SIG-M5 treated with dmso at 0.1 percent for 504 hours (cell line): ENCODE results near the gene AMPD3.
"Not testable (repeated sequence)": the region's sequence is repeated elsewhere in the genome, so short reads cannot be mapped to it uniquely, and the experiment has no call there.

Source experiments
- DNase-seq: peaks from one replicate; lab custom pipeline; 2025; ENCODE audit not compliant: unreplicated experiment; lab: John Stamatoyannopoulos, UW

Gene AMPD3

DNA sequence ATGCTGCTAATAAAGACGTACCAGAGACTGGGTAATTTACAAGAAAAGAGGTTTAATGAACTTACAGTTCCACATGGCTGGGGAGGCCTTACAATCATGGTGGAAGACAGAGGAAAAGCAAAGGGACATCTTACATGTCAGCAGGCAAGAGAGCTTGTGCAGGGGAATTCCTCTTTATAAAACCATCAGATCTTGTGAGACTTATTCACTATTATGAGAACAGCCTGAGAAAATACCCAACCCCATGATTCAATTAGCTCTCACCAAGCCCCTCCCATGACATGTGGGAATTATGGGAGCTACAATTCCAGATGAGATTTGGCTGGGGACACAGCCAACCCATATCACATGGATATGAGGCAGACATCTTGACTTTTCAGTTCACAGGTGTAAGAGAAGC is 18.4 kb upstream of the AMPD3 start:
- DNase-seq = not testable (repeated sequence)

DNA sequence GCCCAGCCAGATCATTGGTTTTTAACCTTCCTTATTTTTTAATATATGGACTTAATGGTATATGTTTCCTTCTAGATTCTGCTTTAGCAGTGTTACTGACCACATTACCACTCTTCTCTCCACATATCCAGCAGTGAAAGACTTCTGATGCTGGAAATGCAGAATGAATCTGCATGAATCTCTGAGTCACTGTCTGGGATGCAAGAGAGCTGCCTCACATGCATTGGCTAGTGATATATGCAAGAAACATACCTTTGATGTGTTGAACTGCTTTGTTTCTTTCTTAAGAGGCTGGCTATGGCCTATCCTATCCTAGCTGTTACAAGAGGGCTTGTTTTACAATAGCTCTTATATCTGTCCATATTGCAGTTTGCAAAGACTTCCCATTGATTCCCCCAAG is 16.6 kb upstream of the AMPD3 start:
- no peak for DNase-seq

DNA sequence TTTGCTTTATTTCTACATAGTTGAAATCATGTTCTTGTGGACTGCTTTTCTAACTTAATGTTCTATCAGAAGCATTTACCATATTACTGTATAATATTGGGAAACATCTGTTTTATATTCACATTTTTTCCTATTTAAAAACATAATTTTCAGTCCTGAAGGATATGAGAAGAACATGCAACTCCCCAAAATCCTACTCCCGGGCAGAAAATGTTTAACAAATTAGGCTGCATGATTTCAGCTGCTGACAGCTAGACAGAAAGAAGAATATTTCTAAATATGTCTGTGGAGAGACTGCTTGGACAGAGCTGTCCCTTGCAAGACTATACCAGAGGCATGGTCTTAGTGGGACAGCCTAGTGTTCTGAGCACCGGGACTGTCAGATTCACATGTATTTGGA is 15.7 kb upstream of the AMPD3 start:
- DNase-seq = no peak

DNA sequence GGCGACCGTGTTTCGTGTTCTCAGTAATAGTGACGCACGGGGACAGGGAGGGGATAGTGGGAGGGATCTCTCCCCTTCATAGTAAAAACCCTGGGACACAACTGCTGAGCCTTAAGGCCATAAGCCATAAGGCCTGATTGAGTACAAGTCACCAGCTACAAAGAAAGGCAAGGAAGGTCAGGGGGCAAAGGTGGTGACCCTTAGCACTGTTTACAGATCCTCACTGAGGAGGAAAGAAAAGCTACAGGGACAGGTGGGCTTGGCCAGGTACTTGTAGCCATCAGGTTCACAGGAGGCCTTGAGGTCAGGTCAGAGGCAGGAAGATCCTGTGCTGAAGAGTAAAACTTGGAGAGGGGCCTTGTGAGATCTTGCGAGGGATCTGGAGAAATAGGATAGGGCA is 15.1 kb upstream of the AMPD3 start:
- DNase-seq = no peak

DNA sequence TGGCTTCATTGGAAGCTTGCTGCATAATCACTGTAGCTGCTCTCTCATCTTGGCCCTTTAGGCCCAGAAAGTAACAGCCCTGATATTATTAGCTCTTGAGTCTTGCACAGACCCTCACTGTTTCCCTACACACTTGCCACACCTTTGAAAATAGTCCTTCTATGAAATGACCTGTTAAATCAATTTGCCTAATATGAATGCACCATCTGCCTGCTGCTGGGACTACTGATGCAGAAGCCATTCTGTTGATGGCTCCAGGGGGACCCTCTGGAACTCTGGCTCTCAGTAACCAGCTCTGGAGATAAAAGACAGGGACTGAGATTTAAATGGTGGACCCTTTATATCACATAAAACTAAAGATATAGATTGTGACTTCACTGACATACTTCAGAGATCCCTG is 14.7 kb upstream of the AMPD3 start:
- DNase-seq = no peak

DNA sequence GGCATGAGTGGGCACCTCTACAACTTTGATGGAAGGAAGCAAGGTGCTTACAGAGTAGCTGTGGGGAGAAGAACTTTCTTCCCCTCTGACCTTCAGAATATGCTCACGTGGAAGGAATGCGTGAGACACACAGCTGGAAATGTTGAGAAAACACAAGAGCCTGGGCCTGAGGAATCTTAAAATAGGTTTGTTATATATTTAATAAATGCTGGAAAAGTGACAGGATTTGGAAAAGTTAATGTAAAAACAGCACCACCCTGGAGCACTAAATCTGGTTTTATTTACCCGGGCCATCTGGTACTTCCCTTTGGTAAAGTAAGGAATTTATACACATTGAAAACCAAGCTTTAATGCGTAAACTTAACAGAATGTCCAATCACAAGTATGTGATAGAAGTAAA is 14.0 kb upstream of the AMPD3 start:
- DNase-seq = no peak

DNA sequence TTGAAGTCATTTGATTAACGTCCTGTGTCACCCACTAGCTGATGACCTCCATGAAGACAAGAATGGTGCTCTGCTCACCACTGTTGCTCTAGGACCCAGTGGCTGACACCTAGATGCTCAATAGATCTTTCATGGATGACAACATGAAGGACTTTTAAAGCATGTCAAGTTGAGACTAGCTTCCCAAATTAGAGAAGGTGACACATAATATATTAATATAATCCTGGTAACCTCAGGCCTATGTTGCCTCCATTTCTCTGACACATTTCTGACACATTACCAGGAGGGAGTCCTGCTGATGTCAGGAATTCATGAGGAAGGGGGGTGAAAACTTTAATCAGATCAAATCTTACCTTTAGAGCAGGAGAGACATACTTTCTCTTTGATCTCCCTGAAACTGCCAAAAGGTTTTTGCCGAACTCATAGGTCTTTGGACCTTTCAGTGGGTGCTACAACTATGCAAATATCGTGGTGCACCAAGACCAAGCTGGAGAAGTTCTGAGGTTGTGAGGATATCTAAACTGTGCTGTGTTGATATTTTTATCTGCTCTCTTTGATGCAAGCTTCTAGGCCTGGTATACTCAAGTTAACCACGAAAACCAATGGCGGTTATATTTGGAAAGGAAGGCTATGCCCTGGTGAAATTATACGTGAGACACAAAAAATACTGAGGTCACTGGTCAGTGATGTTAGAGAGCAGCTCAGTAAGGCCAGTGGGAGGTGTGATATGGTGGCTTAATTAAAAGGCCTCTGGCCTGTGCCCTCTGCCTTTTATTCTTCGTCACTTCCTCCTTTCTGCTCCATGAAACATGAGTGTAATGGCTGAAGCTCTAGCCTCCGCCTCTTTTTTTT is 13.2 kb upstream of the AMPD3 start:
- peak; percentile 35 for DNase-seq

DNA sequence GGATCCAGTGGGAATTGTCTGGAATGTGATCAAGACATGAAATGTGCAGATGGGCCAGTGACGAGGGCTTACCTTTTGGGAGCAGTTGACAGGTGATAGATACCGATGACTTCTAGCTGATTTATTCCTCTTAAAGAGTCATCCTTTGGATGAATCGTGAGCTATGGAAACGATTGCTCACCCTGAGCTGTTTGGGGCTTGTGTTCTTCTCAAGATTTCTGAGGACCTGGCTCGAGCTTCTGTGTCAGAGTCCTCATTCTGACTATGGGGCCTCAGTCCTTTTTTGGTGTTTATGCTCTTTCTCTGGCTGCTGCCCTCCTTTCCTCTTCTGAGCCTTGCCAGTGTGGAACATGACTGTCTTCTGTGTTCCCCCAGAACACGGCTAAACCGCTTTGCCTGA is 11.9 kb upstream of the AMPD3 start:
- no peak for DNase-seq

DNA sequence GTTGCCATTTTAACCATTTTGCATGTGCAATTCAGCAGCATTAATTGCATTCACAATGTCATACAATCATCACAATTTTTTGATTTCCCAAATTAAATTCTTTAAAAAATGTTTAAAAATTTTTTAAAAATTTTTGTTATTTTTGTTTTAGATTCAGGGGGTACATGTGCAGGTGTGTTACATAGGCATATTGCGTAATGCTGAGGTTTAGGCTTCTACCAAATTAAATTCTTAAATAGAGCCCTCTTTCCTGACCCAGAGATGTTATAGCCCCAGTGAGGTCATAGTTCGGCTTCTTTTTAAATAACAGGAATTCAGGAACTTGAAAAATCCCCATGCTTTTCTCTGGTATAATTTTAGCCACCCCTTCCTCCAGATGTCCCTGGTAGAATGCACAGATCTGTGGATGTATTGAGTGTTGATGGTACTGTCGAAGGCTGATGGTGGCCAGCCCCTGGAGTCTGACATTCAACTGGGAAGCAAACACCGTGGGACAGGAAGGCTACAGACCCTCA is 11.3 kb upstream of the AMPD3 start:
- no peak for DNase-seq

DNA sequence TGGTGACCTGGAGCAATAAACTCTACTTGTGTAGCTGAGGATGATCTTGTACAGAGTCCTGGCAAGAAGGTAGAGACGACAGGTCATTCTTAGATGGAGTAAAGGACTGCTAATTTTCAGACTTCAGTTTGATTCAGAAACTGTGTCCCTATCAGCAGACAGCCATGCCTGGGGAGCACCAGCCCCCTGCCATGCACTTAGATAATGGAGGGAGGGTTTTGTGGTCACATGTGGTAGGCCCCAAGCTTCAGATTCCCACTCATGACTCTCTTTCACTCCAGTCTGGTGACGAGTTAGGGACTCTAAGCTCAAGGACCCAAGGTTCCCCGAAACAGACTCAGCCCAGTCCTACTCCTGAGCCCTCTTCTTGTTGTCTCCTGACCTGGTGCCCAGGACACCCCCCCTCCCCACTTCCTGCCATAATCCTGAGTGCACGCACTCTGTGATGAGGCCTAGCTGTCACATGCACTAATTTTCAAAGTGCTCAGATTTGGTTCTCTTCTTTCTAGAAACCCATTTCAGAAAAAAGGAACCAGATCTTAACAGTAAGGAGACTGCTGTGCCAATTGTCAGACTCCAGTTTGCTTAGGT is 10.2 kb upstream of the AMPD3 start:
- no peak for DNase-seq

DNA sequence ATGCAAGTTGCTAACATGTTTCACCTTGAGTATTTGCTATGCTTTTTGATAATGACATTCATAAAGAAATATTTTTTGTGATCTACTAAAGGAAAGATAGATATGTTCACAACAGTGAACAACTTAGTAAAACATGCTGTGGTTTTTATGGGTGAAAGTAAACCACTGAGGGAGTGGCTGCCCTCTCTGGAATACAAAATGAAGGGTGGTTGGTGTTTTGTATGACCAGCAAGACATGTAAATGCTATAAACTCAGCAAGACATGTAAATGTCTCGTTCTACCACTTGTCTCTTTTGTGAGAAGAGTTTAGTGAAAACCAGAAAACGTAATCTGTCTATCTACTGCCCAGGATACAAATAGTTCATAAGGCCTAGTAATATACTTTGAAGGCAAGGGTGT is 7.6 kb upstream of the AMPD3 start:
- DNase-seq = no peak

DNA sequence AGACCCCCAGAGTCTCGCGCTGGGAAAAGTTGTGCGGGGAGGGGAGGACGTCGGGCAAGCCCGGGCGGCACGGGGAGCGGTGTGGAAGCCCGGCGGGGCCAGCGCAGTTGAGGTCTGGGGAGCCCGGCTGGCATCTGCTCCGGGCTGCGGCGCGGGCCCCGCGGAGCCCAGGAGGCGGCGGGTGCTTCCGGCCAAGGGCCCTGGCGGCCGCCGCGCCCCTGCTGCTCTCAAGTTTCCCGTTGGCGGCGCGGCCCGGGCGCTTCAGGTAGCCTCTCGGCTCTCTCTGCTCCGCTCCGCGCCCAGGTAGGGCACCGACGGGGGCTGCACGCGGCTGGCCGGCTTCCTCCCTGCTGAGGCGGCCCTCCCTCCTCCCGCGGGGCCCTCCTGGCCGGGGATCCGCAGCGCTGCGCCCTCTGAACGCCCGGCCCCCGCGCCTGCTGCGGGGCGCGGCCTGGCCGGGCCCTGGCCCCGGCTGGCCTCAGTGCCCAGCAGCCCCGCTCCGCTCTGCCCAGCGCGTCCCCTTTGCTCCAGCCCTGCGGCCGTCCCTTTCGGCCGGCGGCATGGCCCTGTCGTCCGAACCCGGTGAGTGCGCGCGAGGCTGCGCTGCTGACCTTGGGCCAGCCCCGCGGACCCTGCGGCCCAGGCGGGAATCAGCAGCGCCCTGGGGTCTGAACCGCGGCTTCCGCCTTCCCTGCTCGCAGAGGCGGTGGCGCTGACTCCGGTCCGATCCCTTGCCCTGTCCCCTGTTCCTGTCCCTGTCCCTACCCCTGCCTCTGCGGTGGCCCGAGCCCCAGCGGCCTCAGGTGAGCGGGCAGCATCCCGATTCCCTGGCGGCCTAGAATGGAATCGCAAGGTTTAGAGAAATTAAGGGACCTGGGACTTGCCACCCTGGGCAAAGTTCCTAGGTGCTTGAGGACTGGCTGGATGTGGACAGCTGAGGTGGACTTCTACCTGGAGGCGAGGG is 4.3 kb upstream of the AMPD3 start:
- no peak for DNase-seq

DNA sequence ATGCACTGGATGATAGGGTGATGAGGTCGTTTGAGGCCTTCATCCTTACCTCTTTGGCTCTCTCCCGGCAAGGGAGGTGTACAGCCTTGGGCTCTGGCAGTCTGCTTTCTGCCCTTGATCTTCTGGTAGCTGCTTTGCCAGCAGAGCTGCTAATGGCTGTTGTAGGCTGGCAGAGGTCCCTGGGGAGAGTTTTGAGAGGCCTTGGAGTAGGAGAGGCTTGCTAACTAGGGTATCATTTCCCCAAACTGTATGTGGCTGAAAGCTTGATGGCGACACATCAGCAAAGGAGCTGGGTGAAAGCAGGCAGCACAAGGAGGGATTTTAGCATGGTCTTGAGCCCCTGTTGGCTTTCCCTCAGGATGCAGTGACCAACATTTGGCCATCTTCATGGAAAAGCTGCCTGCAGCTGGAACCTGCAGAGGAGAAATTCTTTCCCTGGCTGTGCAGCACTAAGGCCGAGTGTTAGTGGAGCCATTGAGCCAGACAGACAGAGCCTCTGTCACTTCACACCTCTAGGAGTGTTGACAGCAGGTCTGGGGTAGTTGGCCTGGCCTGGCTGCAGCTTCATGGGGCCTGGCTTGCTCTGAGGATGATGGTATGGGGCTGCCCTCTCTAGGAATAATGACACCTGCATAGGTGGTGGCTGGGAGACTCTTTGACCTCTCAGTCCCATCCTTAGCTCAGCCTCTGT is 3.5 kb upstream of the AMPD3 start:
- DNase-seq = peak; percentile 42

DNA sequence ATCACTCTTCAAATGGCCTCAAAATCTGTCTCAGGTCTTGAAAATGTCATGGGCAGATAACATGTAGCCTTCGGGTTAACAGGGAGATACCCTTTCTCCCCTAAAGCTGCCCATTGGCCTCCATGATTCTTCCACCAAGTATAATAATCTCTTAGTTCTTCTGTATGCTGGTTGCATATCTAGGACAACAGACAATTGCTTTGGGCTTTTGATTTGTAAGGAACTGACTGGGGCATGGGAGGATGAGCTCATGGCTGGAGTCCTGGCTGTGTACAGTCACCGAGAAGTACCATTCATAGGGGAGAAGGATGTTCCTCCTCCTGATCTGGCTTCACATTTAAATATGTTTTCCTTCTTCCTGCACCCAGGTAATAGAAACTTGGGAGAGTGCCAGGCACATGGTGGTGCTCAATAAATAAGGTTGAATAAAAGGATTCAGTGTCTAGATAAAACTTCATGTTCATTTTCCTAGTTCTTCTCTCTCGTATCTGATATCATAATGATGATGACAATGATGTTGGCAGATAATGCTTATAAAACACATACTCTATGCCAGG is 2.8 kb upstream of the AMPD3 start:
- no peak for DNase-seq

DNA sequence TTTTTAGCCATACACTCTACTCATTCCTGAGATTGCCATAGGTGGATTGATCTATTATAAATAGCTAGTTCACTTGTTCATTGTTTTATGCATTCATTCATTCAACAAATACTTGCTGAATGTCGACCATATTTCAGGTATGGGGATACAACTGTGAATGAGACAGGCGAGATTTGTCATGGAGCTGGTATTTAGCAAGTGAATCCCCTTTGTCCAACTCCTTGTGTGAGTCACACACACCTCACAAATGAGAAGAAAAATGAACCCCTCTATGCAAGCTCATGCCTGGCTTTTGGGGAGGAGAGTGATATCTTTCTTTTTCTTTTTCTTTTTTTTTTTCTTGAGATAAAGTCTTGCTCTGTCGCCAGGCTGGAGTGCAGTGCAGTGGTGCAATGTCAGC is 1.8 kb upstream of the AMPD3 start:
- no peak for DNase-seq

DNA sequence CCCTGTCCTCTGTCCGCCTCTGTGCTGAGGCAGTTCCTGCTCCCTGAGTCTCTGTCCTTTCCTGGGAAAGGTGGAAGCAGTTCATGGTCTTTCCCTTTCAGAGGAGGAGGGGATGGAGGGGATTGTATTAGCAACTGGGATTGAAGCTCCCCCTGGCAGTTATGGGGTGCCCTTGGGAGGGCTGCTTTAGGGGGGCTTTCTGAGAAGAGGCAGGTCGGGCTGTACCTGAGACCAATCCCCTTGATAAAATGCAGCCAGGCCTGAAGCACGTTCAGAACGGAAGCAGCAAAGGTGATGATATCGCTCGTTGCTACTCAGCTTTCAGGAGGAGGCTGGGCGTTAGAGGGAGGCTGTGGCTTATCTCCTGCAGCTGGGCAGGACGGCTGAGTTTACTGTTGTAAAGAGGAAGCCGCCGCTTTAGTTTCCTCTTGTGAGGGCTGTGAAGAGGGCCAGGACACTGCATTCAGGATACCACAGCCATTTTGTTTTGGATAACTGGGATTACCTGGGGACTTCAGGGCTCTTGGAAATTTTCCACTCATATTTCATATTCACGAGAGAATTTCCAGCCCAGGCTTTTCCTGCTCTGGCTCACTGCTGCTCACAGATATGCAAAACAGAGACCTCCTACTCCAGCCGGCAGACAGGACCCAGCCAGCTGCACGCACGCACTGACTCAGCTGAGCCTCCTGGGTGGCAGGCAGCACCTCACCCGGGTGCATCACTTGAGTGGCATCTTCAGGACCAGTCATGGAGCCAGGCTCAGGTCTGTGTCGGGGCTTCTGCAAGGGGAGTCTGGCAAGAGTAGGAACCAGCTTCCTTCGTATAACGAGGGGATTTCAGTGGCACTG is 798 bp downstream of the AMPD3 start:
- DNase-seq = peak; percentile 81

DNA sequence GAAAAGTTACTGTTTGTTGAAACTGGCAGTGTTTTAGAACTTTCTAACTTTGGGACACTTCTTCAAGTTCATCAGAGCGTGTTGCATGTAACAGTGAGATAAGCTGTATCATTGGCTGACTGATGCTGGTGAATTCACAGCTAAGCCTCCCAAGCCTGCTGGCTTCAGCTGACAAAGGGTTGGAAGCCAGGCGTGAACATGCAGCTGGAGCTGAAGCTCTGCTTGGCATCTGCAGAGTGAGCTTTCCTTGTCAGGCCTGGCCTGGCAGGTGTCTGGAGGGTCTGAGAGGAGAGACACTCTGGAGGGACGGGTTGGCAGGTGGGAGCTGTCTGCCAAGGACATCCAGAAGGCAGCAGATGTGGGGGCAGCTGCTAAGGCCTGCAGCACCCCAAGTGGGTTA is 1.5 kb downstream of the AMPD3 start:
- no peak for DNase-seq

DNA sequence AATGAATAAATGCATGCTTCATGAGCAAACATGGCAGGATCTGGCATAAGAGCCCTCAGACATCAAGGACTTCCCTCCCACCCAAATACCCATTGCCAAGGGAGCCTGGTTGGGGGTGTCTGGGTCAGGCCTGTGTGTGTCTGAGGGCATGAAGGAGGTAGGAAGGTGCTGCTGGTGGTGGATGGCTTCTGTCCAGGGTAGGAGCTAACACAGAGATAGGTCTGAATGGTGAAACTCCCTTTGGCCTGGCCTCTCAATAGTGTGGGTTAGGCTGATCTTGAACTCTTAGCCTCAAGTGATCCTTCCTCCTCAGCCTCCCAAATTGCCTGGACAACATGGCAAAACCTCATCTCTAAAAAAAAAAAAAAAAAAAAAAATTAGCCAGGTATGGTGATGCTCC is 2.8 kb downstream of the AMPD3 start:
- no peak for DNase-seq
